Endothelial cell of umbilical vein (primary cell): ENCODE results near the gene ANKRD16. TPM values are rescaled to one million over a fixed set of nuclear protein-coding genes. Genes with fewer than 3 reads are reported as not detected.

Experiments used
- BruUV-seq: library from RNA; stranded (reverse); fragments of 400-500 nt; replicated peaks from 2 replicates; lab custom pipeline; 2021; lab: Mats Ljungman, UMichigan
- CTCF ChIA-PET: fragments of 300-600, 350-600 bp; sonication (Branson Sonifier 250); formaldehyde crosslinking; loops from one replicate; lab custom pipeline; 2021; ENCODE audit warnings: antibody characterized with exemption, inconsistent platforms; lab: Charles Lee
- POLR2A ChIA-PET: fragments of 300-600, 350-600 bp; sonication (Branson Sonifier 250); formaldehyde crosslinking; loops from one replicate; lab custom pipeline; 2021; ENCODE audit warnings: antibody characterized with exemption, inconsistent platforms; lab: Charles Lee
- DNase-seq: peaks from one replicate; pipeline ENCODE4 v3.0.0-alpha.2; 2011; ENCODE audit warnings: low read depth, low spot score
- FAIRE-seq: peaks from 2 replicates; lab custom pipeline; 2011; peaks lifted over from hg19 to GRCh38; lab: Jason Lieb, UNC
- H2AFZ ChIP-seq: 2 replicates; pipeline ENCODE4 v1.6.0; 2012; ENCODE audit warnings: low read depth, low read length, control low read depth, inconsistent platforms
- H3K27ac ChIP-seq: 2 replicates; pipeline ENCODE4 v1.5.1; 2011; ENCODE audit warnings: low read depth, mild to moderate bottlenecking, control low read depth, low read length, moderate library complexity; ENCODE audit not compliant: insufficient read depth
- H3K27me3 ChIP-seq, 2 experiments: 2 replicates each; pipeline versions ENCODE4 v1.6.0 to v1.6.1; 2011; ENCODE audit warnings: low read length in 2 of 2, mixed read lengths in 1 of 2; ENCODE audit not compliant: control insufficient read depth in 2 of 2, insufficient read depth in 2 of 2
- H3K36me3 ChIP-seq, 2 experiments: 2 replicates in 1 of 2; 3 replicates in 1 of 2; pipeline ENCODE4 v1.5.1; 2011; ENCODE audit warnings: low read length in 2 of 2, mild to moderate bottlenecking in 1 of 2, moderate library complexity in 1 of 2; ENCODE audit not compliant: control insufficient read depth in 2 of 2, insufficient read depth in 2 of 2; ENCODE audit errors: extremely low read depth in 1 of 2
- H3K4me1 ChIP-seq: 3 replicates; pipeline ENCODE4 v1.5.1; 2011; ENCODE audit warnings: mild to moderate bottlenecking, low read length; ENCODE audit not compliant: control insufficient read depth, insufficient read depth; ENCODE audit errors: extremely low read depth
- H3K4me2 ChIP-seq: 2 replicates; pipeline ENCODE4 v1.6.1; 2011; ENCODE audit warnings: low read length, control low read depth, mixed read lengths; ENCODE audit not compliant: insufficient read depth
- H3K4me3 ChIP-seq, 3 experiments: fragments of 200-600 bp in 1 of 3; sonication (generic), shearing (Covaris generic) in 1 of 3; replicated peaks in 1 of 3; 2 replicates each; pipeline ENCODE4 v1.5.1; 2011 to 2016; ENCODE audit warnings: control low read depth in 3 of 3, low read length in 3 of 3, mild to moderate bottlenecking in 2 of 3, inconsistent platforms in 1 of 3, low read depth in 1 of 3, moderate library complexity in 1 of 3; ENCODE audit not compliant: insufficient read depth in 1 of 3
- H3K79me2 ChIP-seq: 2 replicates; pipeline ENCODE4 v1.6.0; 2012; ENCODE audit warnings: low read length, inconsistent platforms; ENCODE audit not compliant: control insufficient read depth, insufficient read depth
- H3K9ac ChIP-seq: replicated peaks from 2 replicates; pipeline ENCODE3; 2011; ENCODE audit warnings: low read length, control low read depth; ENCODE audit not compliant: insufficient read depth; ENCODE audit errors: extremely low read depth
- H3K9me1 ChIP-seq: replicated peaks from 3 replicates; pipeline ENCODE4 v1.6.0; 2011; ENCODE audit warnings: mild to moderate bottlenecking, low read length; ENCODE audit not compliant: control insufficient read depth, insufficient read depth; ENCODE audit errors: extremely low read depth
- H3K9me3 ChIP-seq: replicated peaks from 2 replicates; pipeline ENCODE4 v1.5.1; 2012; ENCODE audit warnings: low read length, inconsistent platforms; ENCODE audit not compliant: control insufficient read depth, insufficient read depth
- H4K20me1 ChIP-seq: replicated peaks from 2 replicates; pipeline ENCODE3; 2011; ENCODE audit warnings: mild to moderate bottlenecking, low read length; ENCODE audit not compliant: control insufficient read depth, insufficient read depth; ENCODE audit errors: extremely low read depth
- EZH2 ChIP-seq: IDR thresholded peaks from 2 replicates; pipeline ENCODE4 v1.6.1; 2012; ENCODE audit warnings: borderline replicate concordance, low read depth, mild to moderate bottlenecking, moderate library complexity, low read length, inconsistent platforms; ENCODE audit not compliant: severe bottlenecking
- FOS ChIP-seq: IDR thresholded peaks from 2 replicates; pipeline ENCODE4 v1.6.1; 2011; ENCODE audit warnings: mild to moderate bottlenecking, low read length, moderate library complexity, borderline replicate concordance; ENCODE audit not compliant: insufficient read depth
- GATA2 ChIP-seq: IDR thresholded peaks from 2 replicates; pipeline ENCODE4 v1.7.0; 2011; ENCODE audit warnings: low read depth, mild to moderate bottlenecking, moderate library complexity, mixed read lengths, low read length; ENCODE audit not compliant: insufficient read length, insufficient read depth
- JUN ChIP-seq: IDR thresholded peaks from 2 replicates; pipeline ENCODE4 v1.6.1; 2011; ENCODE audit warnings: borderline replicate concordance, low read depth; ENCODE audit not compliant: insufficient read length, insufficient read depth
- MAX ChIP-seq: IDR thresholded peaks from 2 replicates; pipeline ENCODE4 v1.6.1; 2011; ENCODE audit not compliant: insufficient read depth, insufficient read length
- MYC ChIP-seq: IDR thresholded peaks from one replicate; pipeline ENCODE4 v1.6.1; 2011; ENCODE audit warnings: mild to moderate bottlenecking, low read depth, low read length
- POLR2A ChIP-seq: IDR thresholded peaks from 2 replicates; pipeline ENCODE4 v1.6.1; 2012; ENCODE audit warnings: low read depth, mild to moderate bottlenecking, control low read depth, low read length
- POLR2AphosphoS5 ChIP-seq: IDR thresholded peaks from 2 replicates; pipeline ENCODE4 v1.6.1; 2012; ENCODE audit warnings: low read depth, mild to moderate bottlenecking, control low read depth, low read length, moderate library complexity; ENCODE audit not compliant: insufficient read depth
- dilution Hi-C: fragments of 300-500 bp; cut with MboI; formaldehyde crosslinking; loops from one replicate; pipeline ENCODE4 v1.15.0; 2019; ENCODE audit warnings: low sequenced_read_pairs; ENCODE audit not compliant: extremely low pct_ligation_motif_present
- intact Hi-C: fragments of 100-400 bp; cut with micrococcal nuclease; formaldehyde crosslinking; loops from one replicate; pipeline ENCODE4 v1.10.0; 2022
- polyA plus RNA-seq, 4 experiments: library from polyadenylated mRNA; depleted of rRNA in 3 of 4; stranded (reverse) in 3 of 4; unstranded in 1 of 4; fragments of >200 nt; gene quantifications; 2 replicates each; pipeline versions ENCODE4 v1.2.1 to v1.2.3, GENCODE V29; 2011 to 2012; ENCODE audit warnings: missing spikeins in 1 of 4
- total RNA-seq: library from RNA; stranded (reverse); gene quantifications from 2 replicates; pipeline ENCODE4 v1.2.3, GENCODE V29; 2021
- TF ChIP-seq, protein P1 (sequence below), 2 donors: IDR thresholded peaks; 1 replicate in 1 of 2; 2 replicates in 1 of 2; pipeline ENCODE4 v1.5.1; 2011; ENCODE audit warnings: low read length in 2 of 2, mild to moderate bottlenecking in 2 of 2, moderate library complexity in 2 of 2, control low read depth in 1 of 2, inconsistent platforms in 1 of 2, low read depth in 1 of 2; ENCODE audit not compliant: insufficient read depth in 1 of 2; ENCODE audit errors: extremely low read depth in 1 of 2

Gene ANKRD16
- total and polyA plus RNA-seq, 2 donors (not counting 3 experiments of a cell fraction or from before 2014, with no cell fraction given): 6.9 to 8.0 TPM

DNA sequence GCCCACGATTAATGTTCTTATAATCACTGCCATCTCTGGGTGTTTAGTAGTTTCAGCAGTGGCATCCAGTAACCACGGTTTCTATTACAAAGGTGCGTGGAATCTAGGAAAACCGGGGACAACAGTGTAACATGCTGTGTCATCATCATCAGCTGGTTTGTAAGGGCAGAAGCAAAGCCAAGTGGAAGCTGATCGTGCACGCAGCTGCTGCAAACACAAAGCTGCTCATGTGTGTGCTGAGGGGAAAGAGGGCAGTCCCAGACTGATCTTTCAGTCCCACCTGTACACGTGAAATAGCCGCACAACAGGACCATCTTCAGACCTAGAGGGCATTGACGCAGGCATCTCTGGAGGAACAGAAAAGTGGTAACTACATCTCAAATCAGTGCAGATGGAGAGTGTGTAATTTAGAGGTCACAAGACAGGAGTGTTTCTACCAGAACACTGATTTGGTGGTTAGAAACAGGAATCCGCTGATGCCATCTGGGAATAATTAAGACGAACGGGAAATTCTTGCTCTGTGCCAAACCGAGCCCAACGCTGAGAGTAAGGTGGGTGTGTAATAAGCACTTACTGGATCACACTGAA lies 13.4 kb downstream of the ANKRD16 start:
- no peak for DNase-seq
- H2AFZ ChIP-seq: no peak overlapping the region
- dilution Hi-C loops: no loop called here

More for the DNA sequence above, 13.4 kb downstream of the ANKRD16 start:
- no peak overlapping the region for H3K4me2 ChIP-seq
- intact Hi-C loops: no loop called here
- H3K9ac ChIP-seq: no peak overlapping the region
- H3K9me1 ChIP-seq: no peaks in the 10 kb centered on the region
- no peaks in the 10 kb centered on the region for H3K27me3 ChIP-seq
- BruUV-seq: no TSS peak
- no peaks in the 10 kb centered on the region for H3K79me2 ChIP-seq
- no peaks in the 10 kb centered on the region for H4K20me1 ChIP-seq
- CTCF ChIA-PET: interaction anchor here (1.3 to 1.4 kb wide), 2 partner anchors 7 to 12 kb away, joined by 3 to 5 read pairs; no protein-coding TSS in a partner anchor
- POLR2A ChIA-PET: no interaction called here
- FAIRE-seq: no peak
- no peaks in the 10 kb centered on the region for H3K9me3 ChIP-seq
- no peak overlapping the region for H3K27ac ChIP-seq
- no peak overlapping the region for H3K4me3 ChIP-seq
- no peaks in the 10 kb centered on the region for H3K4me1 ChIP-seq
- TF ChIP-seq MAX: no peak
- no peak for TF ChIP-seq JUN
- no peak for TF ChIP-seq MYC
- TF ChIP-seq, protein P1, sequence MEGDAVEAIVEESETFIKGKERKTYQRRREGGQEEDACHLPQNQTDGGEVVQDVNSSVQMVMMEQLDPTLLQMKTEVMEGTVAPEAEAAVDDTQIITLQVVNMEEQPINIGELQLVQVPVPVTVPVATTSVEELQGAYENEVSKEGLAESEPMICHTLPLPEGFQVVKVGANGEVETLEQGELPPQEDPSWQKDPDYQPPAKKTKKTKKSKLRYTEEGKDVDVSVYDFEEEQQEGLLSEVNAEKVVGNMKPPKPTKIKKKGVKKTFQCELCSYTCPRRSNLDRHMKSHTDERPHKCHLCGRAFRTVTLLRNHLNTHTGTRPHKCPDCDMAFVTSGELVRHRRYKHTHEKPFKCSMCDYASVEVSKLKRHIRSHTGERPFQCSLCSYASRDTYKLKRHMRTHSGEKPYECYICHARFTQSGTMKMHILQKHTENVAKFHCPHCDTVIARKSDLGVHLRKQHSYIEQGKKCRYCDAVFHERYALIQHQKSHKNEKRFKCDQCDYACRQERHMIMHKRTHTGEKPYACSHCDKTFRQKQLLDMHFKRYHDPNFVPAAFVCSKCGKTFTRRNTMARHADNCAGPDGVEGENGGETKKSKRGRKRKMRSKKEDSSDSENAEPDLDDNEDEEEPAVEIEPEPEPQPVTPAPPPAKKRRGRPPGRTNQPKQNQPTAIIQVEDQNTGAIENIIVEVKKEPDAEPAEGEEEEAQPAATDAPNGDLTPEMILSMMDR (IDR thresholded peaks at IDR 0.05; ENCODE audit: extremely low read depth in 1 of 2, insufficient read depth in 1 of 2, low read depth in 1 of 2, low read length in 2 of 2): no peak
- TF ChIP-seq FOS: no peak
- TF ChIP-seq GATA2: no peak
- TF ChIP-seq POLR2AphosphoS5: no peak
- TF ChIP-seq EZH2: no peak
- TF ChIP-seq POLR2A: no peak
- H3K36me3 ChIP-seq: peaks cover 4 to 11% of the 10 kb centered on the region in 2 experiments
